Upper lobe of left lung (tissue), 6 donors: Measurements from ENCODE around the gene IP6K3. TPM values are rescaled to one million over a fixed set of nuclear protein-coding genes. Genes with fewer than 3 reads are reported as not detected.

ENCODE experiments used
- ATAC-seq, 2 donors: fragments of 200-7000 bp; cut with Tn5 transposase; one replicate each; pipeline ENCODE4 v1.9.1; 2022; ENCODE audit warnings: mild to moderate bottlenecking in 2 of 2, moderate library complexity in 2 of 2; ENCODE audit not compliant: low FRiP score in 2 of 2
- DNase-seq, 2 donors: peaks; one replicate each; pipeline ENCODE4 v3.0.0-alpha.2; 2019 to 2020
- H3K27ac ChIP-seq, 4 donors: fragments of 200-600 bp; sonication (generic); one replicate each; pipeline ENCODE4 v1.5.1; 2016 to 2019
- H3K27me3 ChIP-seq, 4 donors: fragments of 200-600 bp; sonication (generic); one replicate each; pipeline ENCODE4 v1.5.1; 2017 to 2019
- H3K36me3 ChIP-seq, 4 donors: fragments of 200-600 bp; sonication (generic); one replicate each; pipeline ENCODE4 v1.5.1; 2016 to 2019
- H3K4me1 ChIP-seq, 4 donors: fragments of 200-600 bp; sonication (generic); one replicate each; pipeline ENCODE4 v1.5.1; 2018 to 2019
- H3K4me3 ChIP-seq, 4 donors: fragments of 200-600 bp; sonication (generic); one replicate each; pipeline ENCODE4 v1.5.1; 2017 to 2019; ENCODE audit warnings: mild to moderate bottlenecking in 2 of 4, moderate library complexity in 1 of 4
- H3K9me3 ChIP-seq, 4 donors: fragments of 200-600 bp; sonication (generic); one replicate each; pipeline ENCODE4 v1.5.1; 2018 to 2019
- EP300 ChIP-seq, 4 donors: sonication (generic); formaldehyde crosslinking; IDR thresholded peaks; one replicate each; pipeline ENCODE4 v1.5.1; 2017; ENCODE audit warnings: antibody characterized with exemption in 4 of 4, control low read depth in 2 of 4
- POLR2A ChIP-seq, 4 donors: fragments of 450-650 bp; IDR thresholded peaks; one replicate each; pipeline ENCODE4 v1.5.1; 2016 to 2017; ENCODE audit warnings: antibody characterized with exemption in 4 of 4, mild to moderate bottlenecking in 2 of 4
- POLR2AphosphoS5 ChIP-seq, 2 donors: sonication (generic); formaldehyde crosslinking; IDR thresholded peaks; one replicate each; pipeline ENCODE4 v1.5.1; 2017; ENCODE audit warnings: antibody characterized with exemption in 2 of 2
- whole genome bisulfite sequencing, 2 donors: methylation state at CpG; one replicate each; pipeline ENCODE4 v1.1.5; 2017 to 2018; 5-methylcytosine and 5-hydroxymethylcytosine counted together
- total RNA-seq, 6 donors: library from RNA; depleted of rRNA in 4 of 6; stranded (reverse); fragments of >200 nt in 4 of 6; gene quantifications; one replicate each; pipeline versions ENCODE4 v1.1.0 to v1.2.1, GENCODE V29; 2016 to 2021
- TF ChIP-seq, protein P1 (sequence below), 6 experiments: fragments of 450-650 bp in 4 of 6; fragments of 200-600 bp in 2 of 6; sonication (generic) in 2 of 6; IDR thresholded peaks; one replicate each; pipeline ENCODE4 v1.5.1; 2016 to 2019; ENCODE audit warnings: antibody characterized with exemption in 6 of 6
- donor health status: DM: no; HTN: no; CAD: no; lungs with moderate emphysema.
- donor health status: DM: no; HTN: yes; CAD: no; lungs with severe emphysema.

Gene IP6K3
- total RNA-seq, 6 donors from 2014 or later, result 1.9 to 11.5 (median 4.9) TPM

DNA sequence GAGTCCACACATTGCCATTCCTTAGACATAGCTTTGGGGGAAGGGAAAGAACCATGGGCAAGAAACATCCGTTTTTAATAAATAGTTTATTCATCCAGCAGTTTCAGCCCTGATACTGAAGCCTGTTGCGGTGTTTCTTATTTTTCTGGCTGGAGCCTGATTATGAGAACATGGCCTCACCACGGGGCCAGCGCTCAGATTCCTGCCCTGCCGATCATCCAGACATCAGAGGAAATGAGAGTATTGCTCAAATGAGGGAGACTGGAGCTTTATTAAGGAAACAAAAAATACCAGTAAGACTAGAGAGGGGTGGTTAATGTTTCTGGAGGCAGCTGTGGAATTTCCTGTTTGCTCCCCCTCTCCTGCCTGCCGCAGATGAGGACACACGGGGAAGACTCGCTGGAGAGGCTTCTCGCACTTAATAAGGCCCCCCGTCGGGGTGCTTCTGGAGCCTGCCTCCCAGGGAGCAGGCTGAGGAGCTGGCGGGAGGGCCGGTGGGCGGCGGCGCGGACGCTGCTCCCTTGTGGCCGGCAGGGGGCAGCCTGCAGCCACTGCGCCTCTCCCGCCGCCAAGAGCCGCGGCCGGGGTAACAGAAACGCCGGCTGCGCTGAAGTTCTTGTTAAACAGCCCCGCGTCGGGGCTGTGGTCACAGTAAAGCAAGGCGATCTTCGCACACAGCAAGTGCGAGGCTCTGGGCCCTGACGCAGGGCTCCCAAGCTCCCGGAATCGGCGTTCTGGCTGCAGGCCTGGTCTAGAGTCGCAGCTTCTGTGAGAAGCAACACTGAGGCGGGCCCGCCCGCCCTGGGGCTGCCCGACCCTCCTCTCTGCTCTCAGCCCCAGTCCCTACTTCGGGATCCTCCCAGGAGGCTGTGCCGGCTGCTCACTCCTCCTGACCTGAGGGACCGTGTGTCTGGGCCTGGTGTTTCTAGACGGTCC is 24.7 kb upstream of the IP6K3 start:
- DNase-seq, result peak; percentile 68 to 94
- no peaks in the 10 kb centered on the region for H3K9me3 ChIP-seq
- peak overlapping the region; percentile 70 to 82 (median 76) for H3K27ac ChIP-seq
- H3K27me3 ChIP-seq, result no peaks in the 10 kb centered on the region
- H3K36me3 ChIP-seq, result peaks cover 16 to 45% (median 42%) of the 10 kb centered on the region in 4 donors
- TF ChIP-seq, protein P1, sequence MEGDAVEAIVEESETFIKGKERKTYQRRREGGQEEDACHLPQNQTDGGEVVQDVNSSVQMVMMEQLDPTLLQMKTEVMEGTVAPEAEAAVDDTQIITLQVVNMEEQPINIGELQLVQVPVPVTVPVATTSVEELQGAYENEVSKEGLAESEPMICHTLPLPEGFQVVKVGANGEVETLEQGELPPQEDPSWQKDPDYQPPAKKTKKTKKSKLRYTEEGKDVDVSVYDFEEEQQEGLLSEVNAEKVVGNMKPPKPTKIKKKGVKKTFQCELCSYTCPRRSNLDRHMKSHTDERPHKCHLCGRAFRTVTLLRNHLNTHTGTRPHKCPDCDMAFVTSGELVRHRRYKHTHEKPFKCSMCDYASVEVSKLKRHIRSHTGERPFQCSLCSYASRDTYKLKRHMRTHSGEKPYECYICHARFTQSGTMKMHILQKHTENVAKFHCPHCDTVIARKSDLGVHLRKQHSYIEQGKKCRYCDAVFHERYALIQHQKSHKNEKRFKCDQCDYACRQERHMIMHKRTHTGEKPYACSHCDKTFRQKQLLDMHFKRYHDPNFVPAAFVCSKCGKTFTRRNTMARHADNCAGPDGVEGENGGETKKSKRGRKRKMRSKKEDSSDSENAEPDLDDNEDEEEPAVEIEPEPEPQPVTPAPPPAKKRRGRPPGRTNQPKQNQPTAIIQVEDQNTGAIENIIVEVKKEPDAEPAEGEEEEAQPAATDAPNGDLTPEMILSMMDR (IDR thresholded peaks at IDR 0.05), result peak; percentile 93 to 99 (median 95)
- TF ChIP-seq POLR2AphosphoS5 (IDR thresholded peaks at IDR 0.05) (peak; percentile 19 to 58), POLR2A (IDR thresholded peaks at IDR 0.05) (no peak), EP300 (IDR thresholded peaks at IDR 0.05) (no peak)
- WGBS, 2 donors, result 12 to 35% methylated on average over 13 to 26 of the region's 47 CpGs
- ATAC-seq, result peak; percentile 87 to 92
- peaks cover 35 to 45% (median 39%) of the 10 kb centered on the region in 4 donors for H3K4me1 ChIP-seq
- peak overlapping the region in 1 of 4 donors; percentile 16 for H3K4me3 ChIP-seq

DNA sequence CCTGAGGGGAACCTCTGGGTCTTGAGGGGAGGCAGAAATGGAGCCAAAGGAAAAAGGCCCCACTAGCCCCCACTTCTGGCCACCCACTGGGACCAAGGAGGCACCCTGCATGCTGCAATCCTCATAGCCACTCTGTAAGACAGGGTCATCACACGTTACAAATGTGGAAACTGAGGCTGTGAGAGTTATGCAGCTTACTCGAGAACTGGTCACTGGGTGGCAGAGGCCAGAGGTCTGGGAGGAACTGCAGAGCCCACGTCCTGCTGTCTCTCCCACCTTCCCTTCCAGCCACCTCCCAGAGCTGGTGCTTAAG is 24.1 kb upstream of the IP6K3 start:
- no peak for TF ChIP-seq POLR2A (IDR thresholded peaks at IDR 0.05)
- TF ChIP-seq, protein P1 (IDR thresholded peaks at IDR 0.05), result no peak
- no peak for DNase-seq
- H3K27ac ChIP-seq, result peak overlapping the region; percentile 70 to 82 (median 76)
- H3K4me1 ChIP-seq, result peaks cover 35 to 45% (median 39%) of the 10 kb centered on the region in 4 donors
- no peaks in the 10 kb centered on the region for H3K27me3 ChIP-seq
- no peak overlapping the region for H3K4me3 ChIP-seq
- 38 to 40% methylated on average over 2 to 3 of the region's 3 CpGs for WGBS, 2 donors
- ATAC-seq, result no peak
- H3K36me3 ChIP-seq, result peaks cover 12 to 39% (median 36%) of the 10 kb centered on the region in 4 donors
- H3K9me3 ChIP-seq, result no peaks in the 10 kb centered on the region

DNA sequence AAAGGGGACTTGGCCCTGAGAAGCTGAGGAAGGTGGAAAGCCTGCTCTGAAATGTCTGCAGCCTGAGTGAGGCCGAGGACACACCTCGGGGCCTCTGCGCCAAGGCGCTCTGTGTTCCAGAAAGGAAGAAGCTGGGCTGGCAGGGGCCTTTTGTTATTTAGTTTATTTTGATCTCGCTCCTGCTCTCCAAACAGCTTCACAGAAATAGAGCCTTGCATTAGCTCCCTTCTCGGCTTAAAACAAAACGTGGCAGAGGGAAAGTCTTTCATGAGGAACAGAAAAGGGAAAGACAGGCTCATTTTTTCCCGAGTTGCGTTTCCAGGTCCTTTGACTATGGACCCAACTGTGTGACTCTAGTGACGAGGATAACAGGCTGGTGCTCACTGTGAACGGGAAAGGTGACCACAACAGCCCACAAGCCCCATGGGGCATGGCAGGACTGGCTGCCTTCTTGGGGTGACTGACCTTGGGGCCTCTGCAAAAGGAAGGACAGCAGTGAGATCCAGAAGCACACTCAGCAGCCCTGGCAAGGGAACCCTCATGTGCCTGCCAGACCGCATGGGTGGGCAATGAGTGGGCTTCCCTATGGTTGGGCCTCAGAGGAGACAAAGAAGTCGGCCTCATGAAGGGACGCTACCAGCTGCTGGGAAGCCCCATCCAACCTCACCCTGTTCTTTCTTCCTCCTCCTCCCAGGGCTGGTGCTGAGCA is 23.6 kb upstream of the IP6K3 start:
- DNase-seq, result no peak
- peaks cover 6 to 34% (median 31%) of the 10 kb centered on the region in 4 donors for H3K36me3 ChIP-seq
- TF ChIP-seq POLR2AphosphoS5 (IDR thresholded peaks at IDR 0.05) (no peak), POLR2A (IDR thresholded peaks at IDR 0.05) (no peak), EP300 (IDR thresholded peaks at IDR 0.05) (no peak)
- TF ChIP-seq, protein P1 (IDR thresholded peaks at IDR 0.05), result no peak
- H3K4me1 ChIP-seq, result peaks cover 35 to 45% (median 39%) of the 10 kb centered on the region in 4 donors
- whole genome bisulfite sequencing, 2 donors, result 39 to 51% methylated on average over 13 to 14 of the region's 14 CpGs
- ATAC-seq, result no peak
- peak overlapping the region; percentile 70 to 82 (median 76) for H3K27ac ChIP-seq
- no peak overlapping the region for H3K4me3 ChIP-seq
- H3K27me3 ChIP-seq, result no peaks in the 10 kb centered on the region
- H3K9me3 ChIP-seq, result no peaks in the 10 kb centered on the region

DNA sequence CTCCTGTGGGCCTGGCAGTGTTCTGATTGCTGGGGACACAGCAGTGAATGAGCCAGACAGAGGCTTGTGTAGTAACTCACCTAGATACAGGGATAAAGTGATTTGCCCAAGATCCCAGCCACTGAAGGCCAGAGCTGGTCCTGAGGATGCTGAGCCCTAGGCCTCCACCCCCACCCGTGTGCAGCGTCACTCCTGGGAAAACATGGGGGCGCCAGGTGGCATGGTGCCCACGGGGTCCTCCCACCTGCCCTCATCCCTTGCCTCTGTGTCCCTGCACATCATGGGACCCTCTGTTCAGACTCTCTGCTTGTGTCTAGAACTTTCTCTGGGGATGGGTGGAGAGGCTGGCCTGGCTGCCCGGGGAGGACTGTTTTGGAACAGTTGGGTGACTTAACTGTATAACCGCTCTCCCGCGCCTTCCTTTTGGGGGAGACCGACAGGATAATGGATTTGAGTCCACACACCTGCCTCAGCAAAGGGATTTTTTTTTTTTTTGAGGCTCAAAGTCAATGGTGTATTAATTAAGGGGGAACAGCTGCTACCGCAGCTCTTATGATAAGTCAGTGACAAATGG is 22.6 kb upstream of the IP6K3 start:
- H3K9me3 ChIP-seq, result no peaks in the 10 kb centered on the region
- peak overlapping the region in 2 of 4 donors; percentile 71 to 82 for H3K27ac ChIP-seq
- ATAC-seq (no peak), DNase-seq (peak in 1 of 2 donors; percentile 51)
- peaks cover 35 to 45% (median 39%) of the 10 kb centered on the region in 4 donors for H3K4me1 ChIP-seq
- WGBS, 2 donors, result 77 to 87% methylated on average over 6 to 10 of the region's 10 CpGs
- no peak overlapping the region for H3K4me3 ChIP-seq
- no peaks in the 10 kb centered on the region for H3K27me3 ChIP-seq
- H3K36me3 ChIP-seq, result peaks cover 0 to 25% (median 21%) of the 10 kb centered on the region in 4 donors
- TF ChIP-seq EP300 (IDR thresholded peaks at IDR 0.05), result no peak
- TF ChIP-seq, protein P1 (IDR thresholded peaks at IDR 0.05), result no peak
- no peak for TF ChIP-seq POLR2A (IDR thresholded peaks at IDR 0.05)
- TF ChIP-seq POLR2AphosphoS5 (IDR thresholded peaks at IDR 0.05), result no peak
